Measurements from ENCODE around the gene STX18. TPM values are rescaled to one million over a fixed set of nuclear protein-coding genes. Genes with fewer than 3 reads are reported as not detected.

Gene STX18
- total RNA-seq, 1 donor from 2014 or later = 36.5 TPM

DNA sequence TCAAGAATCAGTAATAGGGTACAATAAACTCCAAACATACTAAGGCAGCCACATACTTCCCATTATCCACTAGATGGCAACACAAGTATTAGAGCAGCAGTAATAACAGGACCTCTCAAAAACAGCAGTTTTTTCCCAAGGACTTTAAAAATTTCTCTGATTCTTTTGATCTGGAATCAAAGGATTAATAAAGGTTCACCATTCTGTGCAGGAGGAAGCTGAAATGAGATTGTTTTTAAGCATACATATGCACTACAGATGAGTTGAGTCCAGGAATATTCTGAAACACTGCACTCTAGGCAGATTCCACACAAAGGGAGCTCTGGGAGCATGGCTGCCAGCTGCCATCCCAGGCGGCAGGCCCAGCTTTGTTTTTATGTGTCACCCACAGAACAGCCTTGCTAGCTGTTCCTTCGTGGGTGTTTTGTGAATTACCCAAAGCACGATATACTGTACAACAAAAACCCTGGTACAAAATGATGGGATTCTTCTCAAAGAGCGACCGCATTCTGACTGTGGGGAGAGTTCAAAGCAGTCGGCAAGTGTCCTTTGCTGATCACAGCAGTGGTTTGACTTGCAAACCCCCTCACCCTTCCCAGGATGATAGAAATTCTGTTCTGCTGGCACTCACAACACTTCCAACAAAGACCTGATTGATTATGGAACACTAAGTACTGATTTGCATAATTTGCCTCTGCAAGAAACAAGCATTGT is 61.0 kb downstream of the STX18 start:
- intact Hi-C loops (cut with DNase I) = no loop called here
- H3K27ac ChIP-seq = no peak overlapping the region
- no peak for ATAC-seq
- no peaks in the 10 kb centered on the region for H3K4me1 ChIP-seq
- no peak overlapping the region for H3K4me3 ChIP-seq
- no peaks in the 10 kb centered on the region for H3K9me3 ChIP-seq
- DNase-seq = no peak
- TF ChIP-seq, protein P1, sequence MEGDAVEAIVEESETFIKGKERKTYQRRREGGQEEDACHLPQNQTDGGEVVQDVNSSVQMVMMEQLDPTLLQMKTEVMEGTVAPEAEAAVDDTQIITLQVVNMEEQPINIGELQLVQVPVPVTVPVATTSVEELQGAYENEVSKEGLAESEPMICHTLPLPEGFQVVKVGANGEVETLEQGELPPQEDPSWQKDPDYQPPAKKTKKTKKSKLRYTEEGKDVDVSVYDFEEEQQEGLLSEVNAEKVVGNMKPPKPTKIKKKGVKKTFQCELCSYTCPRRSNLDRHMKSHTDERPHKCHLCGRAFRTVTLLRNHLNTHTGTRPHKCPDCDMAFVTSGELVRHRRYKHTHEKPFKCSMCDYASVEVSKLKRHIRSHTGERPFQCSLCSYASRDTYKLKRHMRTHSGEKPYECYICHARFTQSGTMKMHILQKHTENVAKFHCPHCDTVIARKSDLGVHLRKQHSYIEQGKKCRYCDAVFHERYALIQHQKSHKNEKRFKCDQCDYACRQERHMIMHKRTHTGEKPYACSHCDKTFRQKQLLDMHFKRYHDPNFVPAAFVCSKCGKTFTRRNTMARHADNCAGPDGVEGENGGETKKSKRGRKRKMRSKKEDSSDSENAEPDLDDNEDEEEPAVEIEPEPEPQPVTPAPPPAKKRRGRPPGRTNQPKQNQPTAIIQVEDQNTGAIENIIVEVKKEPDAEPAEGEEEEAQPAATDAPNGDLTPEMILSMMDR (IDR thresholded peaks at IDR 0.05) = peak; percentile 11
- H3K27me3 ChIP-seq (ENCODE audit: low read depth) = no peaks in the 10 kb centered on the region
- H3K36me3 ChIP-seq = no peaks in the 10 kb centered on the region

DNA sequence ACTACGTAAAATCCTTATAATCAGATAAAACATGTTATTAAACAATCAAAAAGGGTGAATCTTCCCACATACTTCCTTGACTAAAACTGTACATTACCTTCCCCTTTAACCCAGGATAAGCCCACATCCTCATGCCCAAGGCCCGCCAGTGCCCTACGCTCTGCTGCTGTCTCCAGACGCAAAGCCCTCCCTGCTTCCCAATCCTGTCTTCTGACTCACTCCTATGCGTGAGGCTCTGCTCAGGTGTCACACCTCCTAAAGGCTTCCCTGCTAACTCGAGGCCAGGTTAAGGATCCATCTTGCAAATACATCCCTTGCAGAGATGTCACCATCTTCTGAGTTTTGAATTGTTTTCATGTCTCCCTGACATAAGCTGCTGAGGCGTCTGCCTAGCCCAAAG is 61.6 kb downstream of the STX18 start:
- DNase-seq = no peak
- H3K4me1 ChIP-seq = no peaks in the 10 kb centered on the region
- H3K9me3 ChIP-seq = no peaks in the 10 kb centered on the region
- H3K36me3 ChIP-seq = no peaks in the 10 kb centered on the region
- TF ChIP-seq, protein P1 (IDR thresholded peaks at IDR 0.05) = no peak
- no peak overlapping the region for H3K4me3 ChIP-seq
- no peaks in the 10 kb centered on the region for H3K27me3 ChIP-seq (ENCODE audit: low read depth)
- no peak overlapping the region for H3K27ac ChIP-seq
- intact Hi-C loops (cut with DNase I) = no loop called here
- ATAC-seq = no peak

DNA sequence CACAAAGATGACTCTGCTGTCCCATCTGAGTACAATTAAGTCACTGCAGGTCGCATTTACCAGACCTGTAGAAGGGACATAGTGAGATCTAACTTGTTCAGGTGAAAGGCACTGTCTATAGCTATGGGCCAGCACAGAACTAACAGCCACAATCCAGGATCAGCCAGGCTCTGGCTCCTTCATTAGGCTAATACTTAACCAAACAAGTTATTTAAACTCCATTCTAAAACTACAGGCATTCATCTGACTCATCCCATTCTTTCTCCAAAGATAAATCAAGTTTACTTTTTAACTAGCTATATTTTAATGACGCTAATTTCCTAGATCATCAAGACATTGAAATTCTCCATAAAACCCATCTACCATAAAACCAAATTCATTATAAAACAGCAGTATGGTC is 62.5 kb downstream of the STX18 start:
- DNase-seq (no peak), ATAC-seq (no peak)
- no peak overlapping the region for H3K27ac ChIP-seq
- H3K27me3 ChIP-seq (ENCODE audit: low read depth) = no peaks in the 10 kb centered on the region
- intact Hi-C loops (cut with DNase I) = no loop called here
- TF ChIP-seq, protein P1 (IDR thresholded peaks at IDR 0.05) = no peak
- no peaks in the 10 kb centered on the region for H3K9me3 ChIP-seq
- no peak overlapping the region for H3K4me3 ChIP-seq
- no peaks in the 10 kb centered on the region for H3K4me1 ChIP-seq
- no peaks in the 10 kb centered on the region for H3K36me3 ChIP-seq

DNA sequence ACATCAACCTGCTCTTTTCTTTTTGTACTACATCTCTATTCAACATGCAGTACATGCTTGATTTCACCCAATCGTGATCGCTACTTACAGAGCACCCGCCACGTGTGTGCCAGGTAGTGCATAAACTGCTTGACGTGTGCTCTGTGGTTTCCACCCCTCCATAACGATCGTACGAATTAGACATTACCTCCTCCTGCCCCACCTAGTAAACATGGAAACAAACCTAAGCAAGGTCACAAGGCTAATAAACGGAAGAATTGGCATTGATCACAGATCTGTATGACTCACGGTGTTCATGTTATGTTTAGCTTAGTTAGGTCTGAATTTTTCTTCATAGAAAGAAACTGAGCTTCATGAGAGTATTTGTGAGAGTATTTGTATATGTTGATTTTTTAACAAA is 64.1 kb downstream of the STX18 start:
- DNase-seq (no peak), ATAC-seq (no peak)
- H3K36me3 ChIP-seq = no peaks in the 10 kb centered on the region
- H3K27ac ChIP-seq = no peak overlapping the region
- intact Hi-C loops (cut with DNase I) = no loop called here
- no peaks in the 10 kb centered on the region for H3K4me1 ChIP-seq
- H3K9me3 ChIP-seq = no peaks in the 10 kb centered on the region
- TF ChIP-seq, protein P1 (IDR thresholded peaks at IDR 0.05) = no peak
- no peaks in the 10 kb centered on the region for H3K27me3 ChIP-seq (ENCODE audit: low read depth)
- no peak overlapping the region for H3K4me3 ChIP-seq

DNA sequence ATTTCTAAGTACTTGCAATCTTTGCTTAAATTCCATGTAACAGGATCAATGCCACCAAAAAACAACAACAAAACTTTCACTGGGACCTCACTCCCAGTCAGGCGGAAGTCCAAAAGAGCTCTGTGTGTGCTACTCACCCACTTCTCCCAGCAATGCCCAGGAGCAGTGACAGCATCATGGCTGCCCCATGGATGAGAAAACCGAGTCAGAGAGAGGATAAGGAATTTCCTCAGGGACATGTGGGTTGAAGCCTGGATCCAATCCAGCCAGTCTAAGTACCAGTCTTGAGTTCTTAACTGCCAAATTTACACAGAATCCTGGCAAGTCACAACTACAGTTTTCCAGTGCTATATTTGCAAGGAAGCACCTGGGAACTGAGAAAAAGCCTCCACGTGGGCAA is 64.5 kb downstream of the STX18 start:
- H3K4me3 ChIP-seq = no peak overlapping the region
- TF ChIP-seq, protein P1 (IDR thresholded peaks at IDR 0.05) = no peak
- H3K27ac ChIP-seq = no peak overlapping the region
- no peaks in the 10 kb centered on the region for H3K9me3 ChIP-seq
- H3K27me3 ChIP-seq (ENCODE audit: low read depth) = no peaks in the 10 kb centered on the region
- DNase-seq (no peak), ATAC-seq (no peak)
- H3K4me1 ChIP-seq = no peaks in the 10 kb centered on the region
- intact Hi-C loops (cut with DNase I) = no loop called here
- H3K36me3 ChIP-seq = no peaks in the 10 kb centered on the region

Measured in lower lobe of right lung (tissue), 2 donors.